ENCODE measurements around the gene INSRR. TPM values are rescaled to one million over a fixed set of nuclear protein-coding genes. Genes with fewer than 3 reads are reported as not detected.

The INSRR gene
- total and polyA plus RNA-seq, 9 of the 15 experiments (the other 6 are each of a cell fraction or from before 2014, with no cell fraction given): 0.03 to 0.18 (median 0.06) TPM; not detected in 3

DNA sequence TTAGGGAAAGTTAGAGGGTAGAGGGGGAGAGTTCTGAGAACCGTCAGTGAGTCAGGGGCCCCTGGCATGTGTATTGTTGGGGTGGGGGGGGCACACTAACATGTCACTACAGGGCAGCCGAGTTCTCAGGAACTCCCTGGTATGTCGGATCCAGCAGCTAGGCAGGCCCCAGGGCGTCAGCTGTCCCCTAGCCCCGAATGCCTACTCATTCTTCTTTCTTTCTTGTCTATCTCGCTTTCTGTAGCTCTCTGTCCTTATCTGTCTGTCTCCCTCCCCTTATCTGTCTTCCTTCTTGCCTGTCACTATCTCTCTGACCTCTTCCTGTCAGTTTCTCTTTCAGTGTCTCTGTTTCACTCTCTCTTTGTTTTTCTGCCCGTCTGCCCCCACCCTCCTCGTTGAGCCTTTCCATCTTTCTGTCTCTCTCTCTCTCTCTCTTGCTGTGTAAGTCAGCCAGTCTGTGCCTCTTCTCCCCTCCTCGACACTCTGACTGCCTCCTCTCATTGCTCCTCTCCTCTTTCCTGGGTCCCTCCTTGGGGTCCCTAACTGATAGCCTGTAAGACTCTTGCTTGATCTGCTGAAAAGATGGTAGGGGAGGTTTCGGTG lies 4.2 kb upstream of the INSRR start (continued):
- TF ChIP-seq, protein P1, sequence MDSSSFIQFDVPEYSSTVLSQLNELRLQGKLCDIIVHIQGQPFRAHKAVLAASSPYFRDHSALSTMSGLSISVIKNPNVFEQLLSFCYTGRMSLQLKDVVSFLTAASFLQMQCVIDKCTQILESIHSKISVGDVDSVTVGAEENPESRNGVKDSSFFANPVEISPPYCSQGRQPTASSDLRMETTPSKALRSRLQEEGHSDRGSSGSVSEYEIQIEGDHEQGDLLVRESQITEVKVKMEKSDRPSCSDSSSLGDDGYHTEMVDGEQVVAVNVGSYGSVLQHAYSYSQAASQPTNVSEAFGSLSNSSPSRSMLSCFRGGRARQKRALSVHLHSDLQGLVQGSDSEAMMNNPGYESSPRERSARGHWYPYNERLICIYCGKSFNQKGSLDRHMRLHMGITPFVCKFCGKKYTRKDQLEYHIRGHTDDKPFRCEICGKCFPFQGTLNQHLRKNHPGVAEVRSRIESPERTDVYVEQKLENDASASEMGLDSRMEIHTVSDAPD (CRISPR knock-in tag; IDR thresholded peaks at IDR 0.05): no peak
- no peak for TF ChIP-seq TAF7 (tag; IDR thresholded peaks at IDR 0.05)
- TF ChIP-seq, protein P2, sequence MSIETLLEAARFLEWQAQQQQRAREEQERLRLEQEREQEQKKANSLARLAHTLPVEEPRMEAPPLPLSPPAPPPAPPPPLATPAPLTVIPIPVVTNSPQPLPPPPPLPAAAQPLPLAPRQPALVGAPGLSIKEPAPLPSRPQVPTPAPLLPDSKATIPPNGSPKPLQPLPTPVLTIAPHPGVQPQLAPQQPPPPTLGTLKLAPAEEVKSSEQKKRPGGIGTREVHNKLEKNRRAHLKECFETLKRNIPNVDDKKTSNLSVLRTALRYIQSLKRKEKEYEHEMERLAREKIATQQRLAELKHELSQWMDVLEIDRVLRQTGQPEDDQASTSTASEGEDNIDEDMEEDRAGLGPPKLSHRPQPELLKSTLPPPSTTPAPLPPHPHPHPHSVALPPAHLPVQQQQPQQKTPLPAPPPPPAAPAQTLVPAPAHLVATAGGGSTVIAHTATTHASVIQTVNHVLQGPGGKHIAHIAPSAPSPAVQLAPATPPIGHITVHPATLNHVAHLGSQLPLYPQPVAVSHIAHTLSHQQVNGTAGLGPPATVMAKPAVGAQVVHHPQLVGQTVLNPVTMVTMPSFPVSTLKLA (conservative IDR thresholded peaks at IDR 0.05): peak in 1 of 2 experiments; percentile 69; a peak in 2 of 4 replicates
- TF ChIP-seq BRD4 (IDR thresholded peaks at IDR 0.05): no peak
- TF ChIP-seq, protein P3, sequence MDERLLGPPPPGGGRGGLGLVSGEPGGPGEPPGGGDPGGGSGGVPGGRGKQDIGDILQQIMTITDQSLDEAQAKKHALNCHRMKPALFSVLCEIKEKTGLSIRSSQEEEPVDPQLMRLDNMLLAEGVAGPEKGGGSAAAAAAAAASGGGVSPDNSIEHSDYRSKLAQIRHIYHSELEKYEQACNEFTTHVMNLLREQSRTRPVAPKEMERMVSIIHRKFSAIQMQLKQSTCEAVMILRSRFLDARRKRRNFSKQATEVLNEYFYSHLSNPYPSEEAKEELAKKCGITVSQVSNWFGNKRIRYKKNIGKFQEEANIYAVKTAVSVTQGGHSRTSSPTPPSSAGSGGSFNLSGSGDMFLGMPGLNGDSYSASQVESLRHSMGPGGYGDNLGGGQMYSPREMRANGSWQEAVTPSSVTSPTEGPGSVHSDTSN (CRISPR knock-in tag; IDR thresholded peaks at IDR 0.05; ENCODE audit: low read depth): no peak
- TF ChIP-seq, protein P3 (tag; conservative IDR thresholded peaks at IDR 0.05; ENCODE audit: low read depth): peak; percentile 74
- TF ChIP-seq OTX1 (CRISPR knock-in tag; IDR thresholded peaks at IDR 0.05): peak; percentile 57; the same call in 1 of the 2 replicates
- TF ChIP-seq SIN3B (IDR thresholded peaks at IDR 0.05; ENCODE audit: low read depth): no peak
- TF ChIP-seq, protein P4, sequence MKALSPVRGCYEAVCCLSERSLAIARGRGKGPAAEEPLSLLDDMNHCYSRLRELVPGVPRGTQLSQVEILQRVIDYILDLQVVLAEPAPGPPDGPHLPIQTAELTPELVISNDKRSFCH (CRISPR knock-in tag; IDR thresholded peaks at IDR 0.05): no peak
- TF ChIP-seq, protein P4 (tag; IDR thresholded peaks at IDR 0.05): no peak
- peak; percentile 99 for TF ChIP-seq DPF2 (IDR thresholded peaks at IDR 0.05)
- TF ChIP-seq NCOR1 (IDR thresholded peaks at IDR 0.05): peak; percentile 93
- TF ChIP-seq, protein P5, sequence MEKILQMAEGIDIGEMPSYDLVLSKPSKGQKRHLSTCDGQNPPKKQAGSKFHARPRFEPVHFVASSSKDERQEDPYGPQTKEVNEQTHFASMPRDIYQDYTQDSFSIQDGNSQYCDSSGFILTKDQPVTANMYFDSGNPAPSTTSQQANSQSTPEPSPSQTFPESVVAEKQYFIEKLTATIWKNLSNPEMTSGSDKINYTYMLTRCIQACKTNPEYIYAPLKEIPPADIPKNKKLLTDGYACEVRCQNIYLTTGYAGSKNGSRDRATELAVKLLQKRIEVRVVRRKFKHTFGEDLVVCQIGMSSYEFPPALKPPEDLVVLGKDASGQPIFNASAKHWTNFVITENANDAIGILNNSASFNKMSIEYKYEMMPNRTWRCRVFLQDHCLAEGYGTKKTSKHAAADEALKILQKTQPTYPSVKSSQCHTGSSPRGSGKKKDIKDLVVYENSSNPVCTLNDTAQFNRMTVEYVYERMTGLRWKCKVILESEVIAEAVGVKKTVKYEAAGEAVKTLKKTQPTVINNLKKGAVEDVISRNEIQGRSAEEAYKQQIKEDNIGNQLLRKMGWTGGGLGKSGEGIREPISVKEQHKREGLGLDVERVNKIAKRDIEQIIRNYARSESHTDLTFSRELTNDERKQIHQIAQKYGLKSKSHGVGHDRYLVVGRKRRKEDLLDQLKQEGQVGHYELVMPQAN (IDR thresholded peaks at IDR 0.05; ENCODE audit: borderline replicate concordance): peak; percentile 53; the same call in 1 of the 2 replicates
- TF ChIP-seq, protein P6, sequence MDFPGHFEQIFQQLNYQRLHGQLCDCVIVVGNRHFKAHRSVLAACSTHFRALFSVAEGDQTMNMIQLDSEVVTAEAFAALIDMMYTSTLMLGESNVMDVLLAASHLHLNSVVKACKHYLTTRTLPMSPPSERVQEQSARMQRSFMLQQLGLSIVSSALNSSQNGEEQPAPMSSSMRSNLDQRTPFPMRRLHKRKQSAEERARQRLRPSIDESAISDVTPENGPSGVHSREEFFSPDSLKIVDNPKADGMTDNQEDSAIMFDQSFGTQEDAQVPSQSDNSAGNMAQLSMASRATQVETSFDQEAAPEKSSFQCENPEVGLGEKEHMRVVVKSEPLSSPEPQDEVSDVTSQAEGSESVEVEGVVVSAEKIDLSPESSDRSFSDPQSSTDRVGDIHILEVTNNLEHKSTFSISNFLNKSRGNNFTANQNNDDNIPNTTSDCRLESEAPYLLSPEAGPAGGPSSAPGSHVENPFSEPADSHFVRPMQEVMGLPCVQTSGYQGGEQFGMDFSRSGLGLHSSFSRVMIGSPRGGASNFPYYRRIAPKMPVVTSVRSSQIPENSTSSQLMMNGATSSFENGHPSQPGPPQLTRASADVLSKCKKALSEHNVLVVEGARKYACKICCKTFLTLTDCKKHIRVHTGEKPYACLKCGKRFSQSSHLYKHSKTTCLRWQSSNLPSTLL (IDR thresholded peaks at IDR 0.05): peak; percentile 50; the same call in 1 of the 2 replicates
- TF ChIP-seq, protein P7, sequence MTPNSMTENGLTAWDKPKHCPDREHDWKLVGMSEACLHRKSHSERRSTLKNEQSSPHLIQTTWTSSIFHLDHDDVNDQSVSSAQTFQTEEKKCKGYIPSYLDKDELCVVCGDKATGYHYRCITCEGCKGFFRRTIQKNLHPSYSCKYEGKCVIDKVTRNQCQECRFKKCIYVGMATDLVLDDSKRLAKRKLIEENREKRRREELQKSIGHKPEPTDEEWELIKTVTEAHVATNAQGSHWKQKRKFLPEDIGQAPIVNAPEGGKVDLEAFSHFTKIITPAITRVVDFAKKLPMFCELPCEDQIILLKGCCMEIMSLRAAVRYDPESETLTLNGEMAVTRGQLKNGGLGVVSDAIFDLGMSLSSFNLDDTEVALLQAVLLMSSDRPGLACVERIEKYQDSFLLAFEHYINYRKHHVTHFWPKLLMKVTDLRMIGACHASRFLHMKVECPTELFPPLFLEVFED (CRISPR knock-in tag; conservative IDR thresholded peaks at IDR 0.05): peak; percentile 27; the same call in 1 of the 2 replicates
- peak; percentile 84 for TF ChIP-seq NFIC (IDR thresholded peaks at IDR 0.05)

Measured in K562 (cell line).